H9 (cell line): Measurements from ENCODE around the gene MAP6. TPM values are rescaled to one million over a fixed set of nuclear protein-coding genes. Genes with fewer than 3 reads are reported as not detected.

Experiments used
- DNase-seq: peaks from one replicate; pipeline ENCODE4 v3.0.0-alpha.2; 2017
- H2AFZ ChIP-seq: one replicate; pipeline ENCODE4 v1.6.1; 2013; ENCODE audit warnings: mild to moderate bottlenecking, low read length, control low read depth, moderate library complexity
- H2AK5ac ChIP-seq: 2 replicates; pipeline ENCODE4 v1.6.1; 2013; ENCODE audit warnings: low read length, control low read depth, mixed read lengths; ENCODE audit not compliant: insufficient read length
- H2BK120ac ChIP-seq: one replicate; pipeline ENCODE4 v1.6.1; 2013; ENCODE audit warnings: low read depth, mild to moderate bottlenecking, low read length, control low read depth, inconsistent platforms; ENCODE audit not compliant: poor library complexity, severe bottlenecking
- H2BK12ac ChIP-seq: 2 replicates; pipeline ENCODE4 v1.6.1; 2013; ENCODE audit warnings: low read length, control low read depth, mixed read lengths, low read depth; ENCODE audit not compliant: insufficient read length
- H2BK15ac ChIP-seq: 2 replicates; pipeline ENCODE4 v1.6.1; 2013; ENCODE audit warnings: low read depth, low read length, control low read depth
- H2BK20ac ChIP-seq: one replicate; pipeline ENCODE4 v1.6.1; 2013; ENCODE audit warnings: low read depth, mild to moderate bottlenecking, low read length, control low read depth, inconsistent platforms; ENCODE audit not compliant: poor library complexity, severe bottlenecking
- H2BK5ac ChIP-seq: 2 replicates; pipeline ENCODE4 v1.6.1; 2013; ENCODE audit warnings: low read length, control low read depth, mixed read lengths; ENCODE audit not compliant: insufficient read length
- H3K14ac ChIP-seq: 2 replicates; pipeline ENCODE4 v1.6.1; 2013; ENCODE audit warnings: low read length, control low read depth; ENCODE audit not compliant: insufficient read depth
- H3K18ac ChIP-seq: 2 replicates; pipeline ENCODE4 v1.6.1; 2013; ENCODE audit warnings: low read depth, mild to moderate bottlenecking, mixed read lengths, low read length, control low read depth; ENCODE audit not compliant: insufficient read length
- H3K23ac ChIP-seq: 2 replicates; pipeline ENCODE4 v1.6.1; 2013; ENCODE audit warnings: low read length, control low read depth, mixed read lengths, low read depth; ENCODE audit not compliant: insufficient read length
- H3K23me2 ChIP-seq: 2 replicates; pipeline ENCODE4 v1.6.1; 2013; ENCODE audit warnings: low read depth, mild to moderate bottlenecking, mixed read lengths, low read length, control low read depth; ENCODE audit not compliant: insufficient read length, poor library complexity, severe bottlenecking
- H3K27ac ChIP-seq: 2 replicates; pipeline ENCODE4 v1.5.1; 2013; ENCODE audit warnings: low read length, control low read depth, mixed read lengths, low read depth; ENCODE audit not compliant: insufficient read length
- H3K27me3 ChIP-seq: 2 replicates; pipeline ENCODE4 v1.6.1; 2013; ENCODE audit warnings: low read length, control low read depth, inconsistent platforms; ENCODE audit not compliant: insufficient read depth
- H3K4ac ChIP-seq: 2 replicates; pipeline ENCODE4 v1.6.1; 2013; ENCODE audit warnings: low read depth, mild to moderate bottlenecking, control low read depth, inconsistent platforms, low read length, moderate library complexity
- H3K4me1 ChIP-seq: 2 replicates; pipeline ENCODE4 v1.6.1; 2013; ENCODE audit warnings: low read length, control low read depth, inconsistent platforms; ENCODE audit not compliant: insufficient read depth
- H3K4me2 ChIP-seq: 2 replicates; pipeline ENCODE4 v1.6.1; 2013; ENCODE audit warnings: low read length, control low read depth, mixed read lengths; ENCODE audit not compliant: insufficient read length, insufficient read depth
- H3K56ac ChIP-seq: 2 replicates; pipeline ENCODE4 v1.6.1; 2013; ENCODE audit warnings: low read depth, mild to moderate bottlenecking, mixed read lengths, low read length, control low read depth; ENCODE audit not compliant: insufficient read length
- H3K79me1 ChIP-seq: 2 replicates; pipeline ENCODE4 v1.6.1; 2013; ENCODE audit warnings: low read depth, mild to moderate bottlenecking, moderate library complexity, low read length, control low read depth, inconsistent platforms; ENCODE audit not compliant: insufficient read depth, poor library complexity, severe bottlenecking
- H3K79me2 ChIP-seq: 2 replicates; pipeline ENCODE4 v1.6.1; 2013; ENCODE audit warnings: low read length, control low read depth, inconsistent platforms; ENCODE audit not compliant: insufficient read depth
- H3K9ac ChIP-seq: 2 replicates; pipeline ENCODE4 v1.6.1; 2013; ENCODE audit warnings: low read length, control low read depth, mixed read lengths; ENCODE audit not compliant: insufficient read length; ENCODE audit errors: extremely low read depth
- H3K9me3 ChIP-seq: one replicate; pipeline ENCODE4 v1.6.1; 2013; ENCODE audit warnings: low read depth, low read length, inconsistent platforms; ENCODE audit not compliant: control insufficient read depth
- H3T11ph ChIP-seq: one replicate; pipeline ENCODE4 v1.6.1; 2013; ENCODE audit warnings: mild to moderate bottlenecking, low read length, control low read depth, inconsistent platforms
- H4K20me1 ChIP-seq: one replicate; pipeline ENCODE4 v1.6.1; 2013; ENCODE audit not compliant: control insufficient read depth, insufficient read length, insufficient read depth
- H4K5ac ChIP-seq: 2 replicates; pipeline ENCODE4 v1.6.1; 2013; ENCODE audit warnings: low read depth, mild to moderate bottlenecking, mixed read lengths, low read length, control low read depth; ENCODE audit not compliant: insufficient read length
- H4K8ac ChIP-seq: replicated peaks from 2 replicates; pipeline ENCODE4 v1.6.1; 2013; ENCODE audit warnings: low read length, control low read depth, mixed read lengths, low read depth; ENCODE audit not compliant: insufficient read length
- H4K91ac ChIP-seq: 2 replicates; pipeline ENCODE4 v1.6.1; 2013; ENCODE audit warnings: low read depth, mild to moderate bottlenecking, moderate library complexity, mixed read lengths, low read length, control low read depth; ENCODE audit not compliant: insufficient read length
- H3K27ac Mint-ChIP-seq, 3 experiments: 2 replicates in 2 of 3; 3 replicates in 1 of 3; pipeline ENCODE4 v1.8.0; 2020 to 2021; ENCODE audit warnings: mixed read lengths in 3 of 3, mild to moderate bottlenecking in 1 of 3, moderate library complexity in 1 of 3
- H3K27me3 Mint-ChIP-seq: 2 replicates; pipeline ENCODE4 v1.8.0; 2021; ENCODE audit warnings: low read depth, mild to moderate bottlenecking, moderate library complexity, mixed read lengths
- H3K36me3 Mint-ChIP-seq, 3 experiments: 2 replicates in 2 of 3; 3 replicates in 1 of 3; pipeline ENCODE4 v1.8.0; 2020 to 2021; ENCODE audit warnings: low read depth in 3 of 3, mixed read lengths in 3 of 3; ENCODE audit not compliant: insufficient read depth in 1 of 3
- H3K4me1 Mint-ChIP-seq, 2 experiments: 2 replicates each; pipeline ENCODE4 v1.8.0; 2020; ENCODE audit warnings: mixed read lengths in 2 of 2
- H3K4me3 Mint-ChIP-seq, 2 experiments: 2 replicates in 1 of 2; 3 replicates in 1 of 2; pipeline ENCODE4 v1.8.0; 2020 to 2021; ENCODE audit warnings: mild to moderate bottlenecking in 2 of 2, mixed read lengths in 2 of 2, moderate library complexity in 1 of 2
- H3K9me3 Mint-ChIP-seq, 2 experiments: 2 replicates in 1 of 2; 3 replicates in 1 of 2; pipeline ENCODE4 v1.8.0; 2020; ENCODE audit warnings: mild to moderate bottlenecking in 2 of 2, mixed read lengths in 2 of 2, moderate library complexity in 1 of 2
- WGBS: extraction: QIAGEN DNeasy Blood & Tissue Kit; methylation state at CpG from one replicate; pipeline ENCODE4 v1.1.7; 2013; ENCODE audit warnings: missing lambda C conversion rate, low lambda C conversion rate, mixed read lengths; ENCODE audit not compliant: insufficient read length; ENCODE audit errors: extremely low coverage; 5-methylcytosine and 5-hydroxymethylcytosine counted together
- total RNA-seq: library from RNA; stranded (reverse); gene quantifications from 2 replicates; pipeline ENCODE4 v1.2.1, GENCODE V29; 2021
- TF ChIP-seq, protein P1 (sequence below): fragments of 200-600 bp; sonication (generic); conservative IDR thresholded peaks from 3 replicates; pipeline ENCODE4 v1.8.0; 2021; ENCODE audit warnings: antibody characterized with exemption, mild to moderate bottlenecking

Gene MAP6
- total RNA-seq, 1 experiment from 2014 or later: 0.77 TPM

DNA sequence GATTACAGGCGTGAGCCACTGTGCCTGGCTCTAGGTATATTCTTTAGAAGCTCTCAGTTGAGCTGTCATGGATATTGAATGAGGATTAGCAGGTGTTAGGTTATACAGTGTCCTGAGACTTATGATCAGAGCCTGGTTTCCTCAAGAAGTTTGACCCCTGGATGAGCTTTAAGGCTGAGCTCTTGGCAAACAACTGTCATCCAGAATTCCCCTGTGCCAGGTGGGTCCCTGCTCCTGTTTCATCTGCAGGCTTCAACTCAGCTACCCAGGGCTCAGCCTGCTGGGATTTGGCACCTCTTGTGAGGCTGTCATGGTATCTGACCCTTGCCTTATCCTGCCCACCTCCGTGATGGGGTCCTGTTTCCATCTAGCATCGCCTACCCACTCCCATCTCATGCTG, 82.4 kb downstream of the MAP6 start:
- H3K18ac ChIP-seq: no peak overlapping the region
- Mint-ChIP-seq H3K27ac (no peak overlapping the region), H3K9me3 (no peaks in the 10 kb centered on the region), H3K4me1 (peaks cover 17 to 26% of the 10 kb centered on the region in 2 experiments), H3K36me3 (no peaks in the 10 kb centered on the region; a peak in 2 of 7 replicates), H3K27me3 (peaks cover 13% of the 10 kb centered on the region; the same call in 1 of the 2 replicates), H3K4me3 (no peak overlapping the region; a peak in 1 of 5 replicates)
- H2BK5ac ChIP-seq: no peak overlapping the region
- H2BK15ac ChIP-seq: no peak overlapping the region
- no peak overlapping the region for H2BK120ac ChIP-seq
- H3K9me3 ChIP-seq: no peaks in the 10 kb centered on the region
- H3K4me1 ChIP-seq: no peaks in the 10 kb centered on the region; the same call in 1 of the 2 replicates
- H3T11ph ChIP-seq: no peak overlapping the region
- no peak for DNase-seq
- no peak overlapping the region for H2BK12ac ChIP-seq
- no peak overlapping the region for H3K4ac ChIP-seq
- H3K4me2 ChIP-seq: no peak overlapping the region
- no peak overlapping the region for H3K27ac ChIP-seq
- no CpG with 5 or more reads among the region's 3 CpGs for WGBS
- no peak overlapping the region for H2AK5ac ChIP-seq
- H3K23me2 ChIP-seq: peaks cover 8% of the 10 kb centered on the region
- H2AFZ ChIP-seq: no peak overlapping the region
- no peak overlapping the region for H4K8ac ChIP-seq
- no peaks in the 10 kb centered on the region for H3K79me1 ChIP-seq
- no peak overlapping the region for H4K5ac ChIP-seq
- H3K23ac ChIP-seq: no peak overlapping the region
- no peak overlapping the region for H4K91ac ChIP-seq
- no peak overlapping the region for H3K9ac ChIP-seq
- H4K20me1 ChIP-seq: no peaks in the 10 kb centered on the region
- no peaks in the 10 kb centered on the region for H3K79me2 ChIP-seq
- no peak overlapping the region for H3K56ac ChIP-seq
- no peaks in the 10 kb centered on the region for H3K27me3 ChIP-seq
- TF ChIP-seq, protein P1, sequence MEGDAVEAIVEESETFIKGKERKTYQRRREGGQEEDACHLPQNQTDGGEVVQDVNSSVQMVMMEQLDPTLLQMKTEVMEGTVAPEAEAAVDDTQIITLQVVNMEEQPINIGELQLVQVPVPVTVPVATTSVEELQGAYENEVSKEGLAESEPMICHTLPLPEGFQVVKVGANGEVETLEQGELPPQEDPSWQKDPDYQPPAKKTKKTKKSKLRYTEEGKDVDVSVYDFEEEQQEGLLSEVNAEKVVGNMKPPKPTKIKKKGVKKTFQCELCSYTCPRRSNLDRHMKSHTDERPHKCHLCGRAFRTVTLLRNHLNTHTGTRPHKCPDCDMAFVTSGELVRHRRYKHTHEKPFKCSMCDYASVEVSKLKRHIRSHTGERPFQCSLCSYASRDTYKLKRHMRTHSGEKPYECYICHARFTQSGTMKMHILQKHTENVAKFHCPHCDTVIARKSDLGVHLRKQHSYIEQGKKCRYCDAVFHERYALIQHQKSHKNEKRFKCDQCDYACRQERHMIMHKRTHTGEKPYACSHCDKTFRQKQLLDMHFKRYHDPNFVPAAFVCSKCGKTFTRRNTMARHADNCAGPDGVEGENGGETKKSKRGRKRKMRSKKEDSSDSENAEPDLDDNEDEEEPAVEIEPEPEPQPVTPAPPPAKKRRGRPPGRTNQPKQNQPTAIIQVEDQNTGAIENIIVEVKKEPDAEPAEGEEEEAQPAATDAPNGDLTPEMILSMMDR: no peak
- no peak overlapping the region for H2BK20ac ChIP-seq
- no peak overlapping the region for H3K14ac ChIP-seq
